Measurements from ENCODE around the gene CST9.

- no peak for TF ChIP-seq POLR2A (IDR thresholded peaks at IDR 0.05)
- no peak for TF ChIP-seq CTCF (IDR thresholded peaks at IDR 0.05)
- TF ChIP-seq EP300 (IDR thresholded peaks at IDR 0.05), result no peak
Observed at GRCh38 chr20:23634044-23634801, 28.5 kb upstream of the CST9 start.

Measured in ovary (tissue), 3 donors.